NT2/D1 (cell line): ENCODE measurements around the gene ABCB9.

ENCODE experiments used
- SUZ12 ChIP-seq: IDR thresholded peaks from 2 replicates; pipeline ENCODE4 v1.6.1; 2011; ENCODE audit not compliant: insufficient read length, insufficient read depth; ENCODE audit errors: extremely low read depth
- YY1 ChIP-seq: IDR thresholded peaks from 2 replicates; pipeline ENCODE4 v1.6.1; 2011; ENCODE audit not compliant: insufficient read length, insufficient read depth
- ZNF274 ChIP-seq: IDR thresholded peaks from 2 replicates; pipeline ENCODE4 v1.6.1; 2011; ENCODE audit warnings: mild to moderate bottlenecking, low read depth, low read length

GRCh38 chr12:122951979-122952892 lies 14.0 kb downstream of the ABCB9 start:
- TF ChIP-seq YY1 (no peak), ZNF274 (no peak), SUZ12 (no peak)
